HEK293T (cell line): ENCODE results near the gene PKNOX1.
"Not testable (repeated sequence)": the region's sequence is repeated elsewhere in the genome, so short reads cannot be mapped to it uniquely, and the experiment has no call there.

Experiments
- CTCF ChIA-PET: fragments of 350-600 bp; formaldehyde crosslinking; extraction: SDS; loops from one replicate; lab custom pipeline; 2021; ENCODE audit warnings: antibody characterized with exemption, inconsistent platforms; lab: Yijun Ruan, JAX
- POLR2A ChIA-PET: fragments of 350-600 bp; formaldehyde crosslinking; extraction: SDS; loops from one replicate; lab custom pipeline; 2020; ENCODE audit warnings: antibody characterized with exemption, inconsistent platforms; lab: Yijun Ruan, JAX
- DNase-seq: peaks from one replicate; pipeline ENCODE4 v3.0.0; 2012; ENCODE audit warnings: mixed read lengths; ENCODE audit errors: extremely low spot score
- ARNT ChIP-seq: fragments of 450-650 bp; IDR thresholded peaks from 2 replicates; pipeline ENCODE4 v1.6.1; 2017; ENCODE audit warnings: mild to moderate bottlenecking
- BHLHE40 ChIP-seq: fragments of 450-650 bp; IDR thresholded peaks from 2 replicates; pipeline ENCODE4 v1.6.1; 2016; ENCODE audit warnings: mild to moderate bottlenecking, moderate library complexity, borderline replicate concordance
- CTBP1 ChIP-seq: fragments of 450-650 bp; IDR thresholded peaks from 2 replicates; pipeline ENCODE4 v1.6.1; 2016; ENCODE audit warnings: borderline replicate concordance
- ELF4 ChIP-seq: fragments of 450-650 bp; IDR thresholded peaks from 2 replicates; pipeline ENCODE4 v1.6.1; 2017; ENCODE audit warnings: antibody characterized with exemption
- FOXA1 ChIP-seq: fragments of 450-650 bp; IDR thresholded peaks from 2 replicates; pipeline ENCODE4 v1.6.1; 2016; ENCODE audit warnings: mild to moderate bottlenecking
- FOXK2 ChIP-seq: fragments of 450-650 bp; IDR thresholded peaks from 2 replicates; pipeline ENCODE4 v1.6.1; 2016; ENCODE audit warnings: mild to moderate bottlenecking
- FOXM1 ChIP-seq: fragments of 450-650 bp; IDR thresholded peaks from 2 replicates; pipeline ENCODE4 v1.6.1; 2017; ENCODE audit warnings: mild to moderate bottlenecking, borderline replicate concordance
- HDGF ChIP-seq: fragments of 450-650 bp; IDR thresholded peaks from 2 replicates; pipeline ENCODE4 v1.6.1; 2017; ENCODE audit warnings: antibody characterized with exemption, borderline replicate concordance
- L3MBTL2 ChIP-seq: fragments of 450-650 bp; conservative IDR thresholded peaks from 2 replicates; pipeline ENCODE4 v1.6.1; 2016; ENCODE audit warnings: mild to moderate bottlenecking
- LEF1 ChIP-seq: fragments of 450-650 bp; IDR thresholded peaks from 2 replicates; pipeline ENCODE4 v1.6.1; 2017; ENCODE audit warnings: mild to moderate bottlenecking, borderline replicate concordance
- NFRKB ChIP-seq: fragments of 450-650 bp; IDR thresholded peaks from 2 replicates; pipeline ENCODE4 v1.6.1; 2016; ENCODE audit warnings: mild to moderate bottlenecking, moderate library complexity
- SP1 ChIP-seq: fragments of 450-650 bp; IDR thresholded peaks from 2 replicates; pipeline ENCODE4 v1.6.1; 2017
- SUZ12 ChIP-seq: fragments of 450-650 bp; IDR thresholded peaks from 2 replicates; pipeline ENCODE4 v1.6.1; 2016; ENCODE audit warnings: mild to moderate bottlenecking
- TARDBP ChIP-seq: fragments of 450-650 bp; IDR thresholded peaks from 2 replicates; pipeline ENCODE4 v1.6.1; 2016
- ZNF384 ChIP-seq: fragments of 450-650 bp; IDR thresholded peaks from 2 replicates; pipeline ENCODE4 v1.6.1; 2016
- TF ChIP-seq, protein P1 (sequence below): fragments of 450-650 bp; IDR thresholded peaks from 2 replicates; pipeline ENCODE4 v1.6.1; 2016

Gene PKNOX1

GRCh38 chr21:42997053-42997452 lies 22.7 kb downstream of the PKNOX1 start:
- TF ChIP-seq BHLHE40 (no peak), L3MBTL2 (no peak), FOXM1 (no peak), FOXK2 (no peak), SUZ12 (no peak), NFRKB (no peak), SP1 (no peak), HDGF (no peak), ELF4 (no peak), ARNT (no peak), TARDBP (no peak), CTBP1 (no peak), FOXA1 (no peak)
- TF ChIP-seq, protein P1, sequence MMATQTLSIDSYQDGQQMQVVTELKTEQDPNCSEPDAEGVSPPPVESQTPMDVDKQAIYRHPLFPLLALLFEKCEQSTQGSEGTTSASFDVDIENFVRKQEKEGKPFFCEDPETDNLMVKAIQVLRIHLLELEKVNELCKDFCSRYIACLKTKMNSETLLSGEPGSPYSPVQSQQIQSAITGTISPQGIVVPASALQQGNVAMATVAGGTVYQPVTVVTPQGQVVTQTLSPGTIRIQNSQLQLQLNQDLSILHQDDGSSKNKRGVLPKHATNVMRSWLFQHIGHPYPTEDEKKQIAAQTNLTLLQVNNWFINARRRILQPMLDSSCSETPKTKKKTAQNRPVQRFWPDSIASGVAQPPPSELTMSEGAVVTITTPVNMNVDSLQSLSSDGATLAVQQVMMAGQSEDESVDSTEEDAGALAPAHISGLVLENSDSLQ: no peak
- ChIA-PET CTCF (interaction anchor here (0.6 kb wide), 1 partner anchor 20 kb away, joined by 3 read pairs; no protein-coding TSS in a partner anchor), POLR2A (interaction anchor here (1.2 kb wide), 1 partner anchor 23 kb away, joined by 3 read pairs; the partner anchor contains the start of gene PKNOX1)

DNA sequence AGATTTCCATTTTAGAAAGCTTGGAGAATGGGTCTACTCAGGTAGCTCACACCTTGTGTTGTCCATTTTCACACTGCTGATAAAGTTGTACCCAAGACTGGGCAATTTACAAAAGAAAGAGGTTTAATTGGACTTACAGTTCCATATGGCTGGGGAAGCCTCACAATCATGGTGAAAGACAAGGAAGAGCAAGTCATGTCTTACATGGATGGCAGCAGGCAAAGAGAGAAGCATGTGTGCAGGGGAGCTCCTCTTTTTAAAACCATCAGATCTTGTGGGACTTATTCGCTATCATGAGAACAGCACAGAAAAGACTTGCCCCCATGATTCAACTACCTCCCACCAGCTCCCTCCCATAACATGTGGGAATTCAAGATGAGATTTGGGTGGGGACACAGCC lies 23.6 kb downstream of the PKNOX1 start:
- DNase-seq, CTCF ChIA-PET: not testable (repeated sequence)
- POLR2A ChIA-PET: interaction anchor here (1.2 kb wide), 1 partner anchor 24 kb away, joined by 3 read pairs; the partner anchor contains the start of gene PKNOX1

More at GRCh38 chr21:42997053-42997452, 22.7 kb downstream of the PKNOX1 start:
- DNase-seq: no peak

GRCh38 chr21:42999152-42999551 lies 24.8 kb downstream of the PKNOX1 start:
- DNase-seq, POLR2A ChIA-PET, CTCF ChIA-PET: not testable (repeated sequence)

GRCh38 chr21:43000041-43000440 lies 25.7 kb downstream of the PKNOX1 start:
- DNase-seq, POLR2A ChIA-PET, CTCF ChIA-PET: not testable (repeated sequence)

GRCh38 chr21:43001316-43001715 lies 27.0 kb downstream of the PKNOX1 start:
- TF ChIP-seq FOXK2 (no peak), FOXM1 (no peak), CTBP1 (no peak), ARNT (no peak)
- CTCF ChIA-PET: no interaction called here
- no peak for DNase-seq
- POLR2A ChIA-PET: no interaction called here

DNA sequence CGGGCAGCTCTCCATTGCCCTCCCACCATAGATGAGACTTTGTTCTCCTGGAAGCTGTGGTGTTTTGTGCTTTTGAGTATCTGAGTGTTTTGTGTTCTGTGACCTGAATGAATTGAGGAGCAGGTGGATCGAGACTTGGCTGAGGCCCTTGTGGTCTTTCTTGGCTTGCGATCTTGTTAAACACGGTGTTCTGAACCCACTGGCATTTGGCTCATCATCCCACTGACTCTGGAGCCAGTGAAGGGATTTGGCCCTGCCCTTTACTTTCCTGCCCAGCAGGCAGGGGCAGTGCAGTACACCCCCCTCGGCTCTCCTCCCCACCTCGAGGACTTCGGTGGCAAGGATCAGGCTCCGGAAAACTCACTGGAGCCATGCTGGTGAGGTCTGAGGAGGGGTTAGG lies 30.6 kb downstream of the PKNOX1 start:
- TF ChIP-seq SUZ12 (no peak), CTBP1 (no peak), LEF1 (no peak), NFRKB (no peak), BHLHE40 (no peak), FOXM1 (no peak), ZNF384 (no peak), ARNT (no peak), ELF4 (no peak), SP1 (no peak), HDGF (no peak), FOXA1 (no peak), TARDBP (no peak)
- TF ChIP-seq, protein P1: no peak
- CTCF ChIA-PET: no interaction called here

GRCh38 chr21:43005635-43006034 lies 31.3 kb downstream of the PKNOX1 start:
- ChIA-PET POLR2A (no interaction called here), CTCF (no interaction called here)
- no peak for TF ChIP-seq CTBP1
- no peak for TF ChIP-seq FOXA1
- TF ChIP-seq BHLHE40: no peak
- TF ChIP-seq NFRKB: no peak
- no peak for TF ChIP-seq L3MBTL2
- TF ChIP-seq, protein P1: no peak
- TF ChIP-seq HDGF: no peak
- no peak for TF ChIP-seq SP1
- TF ChIP-seq ARNT: no peak
- no peak for TF ChIP-seq FOXK2
- no peak for TF ChIP-seq TARDBP
- TF ChIP-seq ZNF384: no peak
- TF ChIP-seq SUZ12: no peak
- TF ChIP-seq LEF1: no peak
- TF ChIP-seq ELF4: no peak
- TF ChIP-seq FOXM1: no peak
- DNase-seq: no peak

More for the DNA sequence above, 30.6 kb downstream of the PKNOX1 start:
- no peak for DNase-seq
- POLR2A ChIA-PET: no interaction called here

DNA sequence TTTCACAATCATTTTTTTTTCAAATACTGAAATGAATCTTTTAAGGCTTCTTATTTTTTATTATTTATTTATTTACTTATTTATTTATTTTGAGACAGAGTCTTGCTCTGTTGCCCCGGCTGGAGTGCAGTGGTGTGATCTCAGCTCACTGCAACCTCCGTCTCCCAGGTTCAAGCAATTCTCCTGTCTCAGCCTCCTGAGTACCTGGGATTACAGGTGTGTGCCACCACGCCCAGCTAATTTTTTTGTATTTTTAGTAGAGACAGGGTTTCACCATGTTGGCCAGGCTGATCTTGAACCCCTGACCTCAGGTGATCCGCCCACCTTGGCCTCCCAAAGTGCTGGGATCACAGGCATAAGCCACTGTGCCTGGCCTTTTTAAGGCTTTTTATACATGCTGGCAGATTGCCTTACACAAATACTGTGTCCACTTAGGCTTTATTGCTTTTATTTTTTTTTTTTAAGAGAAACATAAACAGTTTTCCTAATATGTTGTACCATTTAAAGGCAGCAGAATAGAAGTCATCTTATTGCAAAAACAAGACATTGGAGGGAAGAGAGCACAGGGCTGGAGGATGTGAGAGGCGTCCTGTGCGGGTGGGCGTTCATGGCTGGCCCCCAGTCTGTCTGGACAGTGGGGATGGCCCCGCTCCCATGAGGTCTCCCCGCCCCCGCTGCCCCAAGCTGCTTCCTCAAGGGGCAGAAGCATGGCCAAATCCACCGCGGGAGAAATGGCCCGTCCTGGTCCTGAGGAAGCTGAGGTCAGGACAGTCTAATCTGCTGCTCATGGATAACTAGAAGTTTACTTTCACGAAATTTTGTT lies 31.9 kb downstream of the PKNOX1 start:
- CTCF ChIA-PET, POLR2A ChIA-PET, DNase-seq: not testable (repeated sequence)
